HEK293T (cell line): ENCODE measurements around the gene ANP32B.

ENCODE experiments used
- BHLHE40 ChIP-seq: fragments of 450-650 bp; IDR thresholded peaks from 2 replicates; pipeline ENCODE4 v1.6.1; 2016; ENCODE audit warnings: mild to moderate bottlenecking, moderate library complexity, borderline replicate concordance
- L3MBTL2 ChIP-seq: fragments of 450-650 bp; conservative IDR thresholded peaks from 2 replicates; pipeline ENCODE4 v1.6.1; 2016; ENCODE audit warnings: mild to moderate bottlenecking
- NFRKB ChIP-seq: fragments of 450-650 bp; IDR thresholded peaks from 2 replicates; pipeline ENCODE4 v1.6.1; 2016; ENCODE audit warnings: mild to moderate bottlenecking, moderate library complexity
- PKNOX1 ChIP-seq: fragments of 450-650 bp; IDR thresholded peaks from 2 replicates; pipeline ENCODE4 v1.6.1; 2016
- SP1 ChIP-seq: fragments of 450-650 bp; IDR thresholded peaks from 2 replicates; pipeline ENCODE4 v1.6.1; 2017
- SUZ12 ChIP-seq: fragments of 450-650 bp; IDR thresholded peaks from 2 replicates; pipeline ENCODE4 v1.6.1; 2016; ENCODE audit warnings: mild to moderate bottlenecking
- TARDBP ChIP-seq: fragments of 450-650 bp; IDR thresholded peaks from 2 replicates; pipeline ENCODE4 v1.6.1; 2016

GRCh38 chr9:97978371-97979130 lies 4.6 kb upstream of the ANP32B start:
- TF ChIP-seq BHLHE40, result no peak
- no peak for TF ChIP-seq SP1
- no peak for TF ChIP-seq L3MBTL2
- no peak for TF ChIP-seq NFRKB
- TF ChIP-seq PKNOX1, result no peak
- TF ChIP-seq TARDBP, result no peak
- TF ChIP-seq SUZ12, result no peak
